WTC11 (cell line): ENCODE data around the gene DIS3. TPM values are rescaled to one million over a fixed set of nuclear protein-coding genes. Genes with fewer than 3 reads are reported as not detected.
"Not testable (repeated sequence)": the region's sequence is repeated elsewhere in the genome, so short reads cannot be mapped to it uniquely, and the experiment has no call there.

Experiments
- ATAC-seq: fragments of 200-7000 bp; cut with Tn5 transposase; 2 replicates; pipeline ENCODE4 v1.10.0; 2021; ENCODE audit warnings: mild to moderate bottlenecking, moderate library complexity
- CTCF ChIA-PET: fragments of 300-600 bp; sonication (Branson Sonifier 250); formaldehyde crosslinking; loops from one replicate; lab custom pipeline; 2021; ENCODE audit warnings: antibody characterized with exemption; lab: Charles Lee
- POLR2A ChIA-PET: fragments of 350-600 bp; sonication (Branson Sonifier 250); formaldehyde crosslinking; loops from one replicate; lab custom pipeline; 2021; ENCODE audit warnings: antibody characterized with exemption; lab: Charles Lee
- DNase-seq: peaks from one replicate; pipeline ENCODE4 v3.0.0; 2021; ENCODE audit warnings: low spot score
- H3K27ac Mint-ChIP-seq: 2 replicates; pipeline ENCODE4 v1.8.0; 2021; ENCODE audit warnings: mixed read lengths
- H3K27me3 Mint-ChIP-seq: 2 replicates; pipeline ENCODE4 v1.8.0; 2021; ENCODE audit warnings: low read depth, mild to moderate bottlenecking, moderate library complexity, mixed read lengths
- H3K36me3 Mint-ChIP-seq: 2 replicates; pipeline ENCODE4 v1.8.0; 2021; ENCODE audit warnings: mixed read lengths
- H3K4me1 Mint-ChIP-seq: 2 replicates; pipeline ENCODE4 v1.8.0; 2022; ENCODE audit warnings: mixed read lengths
- H3K4me3 Mint-ChIP-seq: 2 replicates; pipeline ENCODE4 v1.8.0; 2021; ENCODE audit warnings: mild to moderate bottlenecking, moderate library complexity, mixed read lengths
- H3K9me3 Mint-ChIP-seq: 2 replicates; pipeline ENCODE4 v1.8.0; 2021; ENCODE audit warnings: mixed read lengths
- ATF6 ChIP-seq: sonication (generic); formaldehyde crosslinking; IDR thresholded peaks from 2 replicates; pipeline ENCODE4 v1.8.1; 2023; ENCODE audit warnings: mild to moderate bottlenecking, missing genetic modification reagents
- ELF4 ChIP-seq: sonication (generic); formaldehyde crosslinking; IDR thresholded peaks from 2 replicates; pipeline ENCODE4 v1.8.1; 2022; ENCODE audit warnings: low read depth, mild to moderate bottlenecking, moderate library complexity, missing genetic modification reagents
- HMGXB4 ChIP-seq: sonication (generic); formaldehyde crosslinking; IDR thresholded peaks from 2 replicates; pipeline ENCODE4 v1.8.1; 2023; ENCODE audit warnings: mild to moderate bottlenecking, moderate library complexity, missing genetic modification reagents
- IRF1 ChIP-seq: sonication (generic); formaldehyde crosslinking; IDR thresholded peaks from 2 replicates; pipeline ENCODE4 v1.8.0; 2023; ENCODE audit warnings: missing genetic modification reagents
- MAX ChIP-seq: sonication (generic); formaldehyde crosslinking; IDR thresholded peaks from 2 replicates; pipeline ENCODE4 v1.8.0; 2022; ENCODE audit warnings: mild to moderate bottlenecking, missing genetic modification reagents
- NFATC4 ChIP-seq: fragments of 250-450 bp; sonication (Bioruptor Pico); IDR thresholded peaks from 2 replicates; pipeline ENCODE4 v1.9.0; 2021; ENCODE audit warnings: mild to moderate bottlenecking
- NFYB ChIP-seq: sonication (generic); formaldehyde crosslinking; conservative IDR thresholded peaks from 2 replicates; pipeline ENCODE4 v1.8.0; 2022; ENCODE audit warnings: low read depth, missing genetic modification reagents
- NR1H2 ChIP-seq: sonication (generic); formaldehyde crosslinking; IDR thresholded peaks from 2 replicates; pipeline ENCODE4 v1.9.0; 2021; ENCODE audit warnings: mild to moderate bottlenecking, moderate library complexity, missing genetic modification reagents
- NR2C2 ChIP-seq: sonication (generic); formaldehyde crosslinking; IDR thresholded peaks from 2 replicates; pipeline ENCODE4 v1.8.0; 2022; ENCODE audit warnings: mild to moderate bottlenecking, missing genetic modification reagents
- ZNF232 ChIP-seq: sonication (generic); formaldehyde crosslinking; IDR thresholded peaks from 2 replicates; pipeline ENCODE4 v1.8.0; 2022; ENCODE audit warnings: mild to moderate bottlenecking, missing genetic modification reagents
- ZNF263 ChIP-seq: sonication (generic); formaldehyde crosslinking; IDR thresholded peaks from 2 replicates; pipeline ENCODE4 v1.8.1; 2022; ENCODE audit warnings: low read depth, mild to moderate bottlenecking, moderate library complexity, missing genetic modification reagents
- ZNF423 ChIP-seq: fragments of 250-450 bp; sonication (Bioruptor Pico); IDR thresholded peaks from 2 replicates; pipeline ENCODE4 v2.1.2; 2022; ENCODE audit warnings: mild to moderate bottlenecking, moderate library complexity
- ZNF671 ChIP-seq: fragments of 250-450 bp; sonication (Bioruptor Pico); IDR thresholded peaks from 2 replicates; pipeline ENCODE4 v1.8.0; 2021; ENCODE audit warnings: mild to moderate bottlenecking
- total RNA-seq: library from RNA; stranded (reverse); gene quantifications from 3 replicates; pipeline ENCODE4 v1.2.3, GENCODE V29; 2021
- TF ChIP-seq, protein P1 (sequence below): fragments of 200-600 bp; IDR thresholded peaks from 2 replicates; pipeline ENCODE4 v1.8.0; 2022; ENCODE audit warnings: antibody characterized with exemption
- TF ChIP-seq, protein P2 (sequence below): sonication (generic); formaldehyde crosslinking; IDR thresholded peaks from 2 replicates; pipeline ENCODE4 v1.8.0; 2022; ENCODE audit warnings: mild to moderate bottlenecking, missing genetic modification reagents
- TF ChIP-seq, protein P3 (sequence below): sonication (generic); formaldehyde crosslinking; IDR thresholded peaks from 2 replicates; pipeline ENCODE4 v1.8.1; 2022; ENCODE audit warnings: missing genetic modification reagents, borderline replicate concordance
- TF ChIP-seq, protein P4 (sequence below): sonication (generic); formaldehyde crosslinking; conservative IDR thresholded peaks from 2 replicates; pipeline ENCODE4 v1.8.1; 2023; ENCODE audit warnings: mild to moderate bottlenecking, low read depth, missing genetic modification reagents, moderate library complexity

Gene DIS3
- total RNA-seq, 1 experiment from 2014 or later, result 39.9 TPM

DNA sequence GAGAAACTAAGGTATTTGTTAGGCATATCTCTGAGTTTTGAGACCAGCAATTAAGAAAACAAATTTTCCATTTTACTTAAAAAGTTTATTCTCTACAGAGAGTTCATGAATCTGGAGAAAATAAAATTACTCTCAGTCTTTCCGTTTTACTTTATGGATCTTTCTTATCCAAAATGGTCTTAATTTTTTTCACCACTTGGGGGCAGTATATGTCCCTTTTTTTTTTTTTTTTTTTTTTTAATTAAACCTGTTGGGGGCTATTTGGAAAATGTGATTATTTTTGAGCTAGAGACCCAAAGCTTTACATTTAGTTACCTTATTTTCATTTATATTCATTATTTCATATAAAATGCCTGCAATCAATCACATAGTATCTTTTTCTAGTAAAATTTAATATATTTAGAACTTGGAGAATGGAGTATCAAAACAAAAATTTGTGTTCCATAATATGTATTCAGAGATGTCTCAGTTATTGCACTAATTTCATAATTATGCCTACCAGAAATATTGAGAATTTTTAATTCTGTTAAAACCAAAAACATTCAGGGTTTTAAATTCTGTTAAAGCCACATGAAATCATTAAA lies 27.3 kb upstream of the DIS3 start:
- TF ChIP-seq, protein P1, sequence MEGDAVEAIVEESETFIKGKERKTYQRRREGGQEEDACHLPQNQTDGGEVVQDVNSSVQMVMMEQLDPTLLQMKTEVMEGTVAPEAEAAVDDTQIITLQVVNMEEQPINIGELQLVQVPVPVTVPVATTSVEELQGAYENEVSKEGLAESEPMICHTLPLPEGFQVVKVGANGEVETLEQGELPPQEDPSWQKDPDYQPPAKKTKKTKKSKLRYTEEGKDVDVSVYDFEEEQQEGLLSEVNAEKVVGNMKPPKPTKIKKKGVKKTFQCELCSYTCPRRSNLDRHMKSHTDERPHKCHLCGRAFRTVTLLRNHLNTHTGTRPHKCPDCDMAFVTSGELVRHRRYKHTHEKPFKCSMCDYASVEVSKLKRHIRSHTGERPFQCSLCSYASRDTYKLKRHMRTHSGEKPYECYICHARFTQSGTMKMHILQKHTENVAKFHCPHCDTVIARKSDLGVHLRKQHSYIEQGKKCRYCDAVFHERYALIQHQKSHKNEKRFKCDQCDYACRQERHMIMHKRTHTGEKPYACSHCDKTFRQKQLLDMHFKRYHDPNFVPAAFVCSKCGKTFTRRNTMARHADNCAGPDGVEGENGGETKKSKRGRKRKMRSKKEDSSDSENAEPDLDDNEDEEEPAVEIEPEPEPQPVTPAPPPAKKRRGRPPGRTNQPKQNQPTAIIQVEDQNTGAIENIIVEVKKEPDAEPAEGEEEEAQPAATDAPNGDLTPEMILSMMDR, result peak; percentile 53; the same call in 1 of the 2 replicates
- TF ChIP-seq ZNF263 (CRISPR knock-in tag) (no peak), NFATC4 (CRISPR knock-in tag) (no peak)
- Mint-ChIP-seq H3K27me3 (no peaks in the 10 kb centered on the region), H3K4me3 (no peak overlapping the region), H3K36me3 (peaks cover 21% of the 10 kb centered on the region), H3K4me1 (no peaks in the 10 kb centered on the region), H3K27ac (no peak overlapping the region), H3K9me3 (peaks cover 9% of the 10 kb centered on the region; the same call in 1 of the 2 replicates)
- ChIA-PET CTCF (interaction anchor here (0.6 to 1.0 kb wide), 22 partner anchors 18 to 1315 kb away, joined by 3 to 6 read pairs (median 4); no protein-coding TSS in a partner anchor), POLR2A (interaction anchor here (0.6 kb wide), 3 partner anchors 605 to 932 kb away, joined by 3 to 5 read pairs (median 4); no protein-coding TSS in a partner anchor)
- ATAC-seq (no peak), DNase-seq (no peak)

- H3K4me3 Mint-ChIP-seq, POLR2A ChIA-PET, CTCF ChIA-PET, H3K9me3 Mint-ChIP-seq, DNase-seq, H3K27me3 Mint-ChIP-seq, H3K27ac Mint-ChIP-seq, H3K4me1 Mint-ChIP-seq, ATAC-seq: not testable (repeated sequence)
- peaks cover 21% of the 10 kb centered on the region for H3K36me3 Mint-ChIP-seq
These were observed 24.8 kb upstream of the DIS3 start for GRCh38 chr13:72806514-72806913.

- no peak for DNase-seq
- Mint-ChIP-seq H3K27me3 (no peaks in the 10 kb centered on the region), H3K9me3 (peaks cover 9% of the 10 kb centered on the region; the same call in 1 of the 2 replicates), H3K36me3 (peaks cover 21% of the 10 kb centered on the region), H3K4me1 (no peaks in the 10 kb centered on the region), H3K27ac (no peak overlapping the region), H3K4me3 (no peak overlapping the region)
- no peak for ATAC-seq
- ChIA-PET POLR2A (no interaction called here), CTCF (no interaction called here)
- TF ChIP-seq, protein P2, sequence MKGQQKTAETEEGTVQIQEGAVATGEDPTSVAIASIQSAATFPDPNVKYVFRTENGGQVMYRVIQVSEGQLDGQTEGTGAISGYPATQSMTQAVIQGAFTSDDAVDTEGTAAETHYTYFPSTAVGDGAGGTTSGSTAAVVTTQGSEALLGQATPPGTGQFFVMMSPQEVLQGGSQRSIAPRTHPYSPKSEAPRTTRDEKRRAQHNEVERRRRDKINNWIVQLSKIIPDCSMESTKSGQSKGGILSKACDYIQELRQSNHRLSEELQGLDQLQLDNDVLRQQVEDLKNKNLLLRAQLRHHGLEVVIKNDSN, result no peak
- TF ChIP-seq ATF6 (CRISPR knock-in tag), result no peak
- no peak for TF ChIP-seq ZNF671
- TF ChIP-seq MAX, result no peak
- no peak for TF ChIP-seq NR1H2 (CRISPR knock-in tag)
- TF ChIP-seq, protein P3, sequence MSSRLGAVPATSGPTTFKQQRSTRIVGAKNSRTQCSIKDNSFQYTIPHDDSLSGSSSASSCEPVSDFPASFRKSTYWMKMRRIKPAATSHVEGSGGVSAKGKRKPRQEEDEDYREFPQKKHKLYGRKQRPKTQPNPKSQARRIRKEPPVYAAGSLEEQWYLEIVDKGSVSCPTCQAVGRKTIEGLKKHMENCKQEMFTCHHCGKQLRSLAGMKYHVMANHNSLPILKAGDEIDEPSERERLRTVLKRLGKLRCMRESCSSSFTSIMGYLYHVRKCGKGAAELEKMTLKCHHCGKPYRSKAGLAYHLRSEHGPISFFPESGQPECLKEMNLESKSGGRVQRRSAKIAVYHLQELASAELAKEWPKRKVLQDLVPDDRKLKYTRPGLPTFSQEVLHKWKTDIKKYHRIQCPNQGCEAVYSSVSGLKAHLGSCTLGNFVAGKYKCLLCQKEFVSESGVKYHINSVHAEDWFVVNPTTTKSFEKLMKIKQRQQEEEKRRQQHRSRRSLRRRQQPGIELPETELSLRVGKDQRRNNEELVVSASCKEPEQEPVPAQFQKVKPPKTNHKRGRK, result no peak
- no peak for TF ChIP-seq NR2C2 (CRISPR knock-in tag)
- TF ChIP-seq HMGXB4 (CRISPR knock-in tag), result no peak
- TF ChIP-seq, protein P4, sequence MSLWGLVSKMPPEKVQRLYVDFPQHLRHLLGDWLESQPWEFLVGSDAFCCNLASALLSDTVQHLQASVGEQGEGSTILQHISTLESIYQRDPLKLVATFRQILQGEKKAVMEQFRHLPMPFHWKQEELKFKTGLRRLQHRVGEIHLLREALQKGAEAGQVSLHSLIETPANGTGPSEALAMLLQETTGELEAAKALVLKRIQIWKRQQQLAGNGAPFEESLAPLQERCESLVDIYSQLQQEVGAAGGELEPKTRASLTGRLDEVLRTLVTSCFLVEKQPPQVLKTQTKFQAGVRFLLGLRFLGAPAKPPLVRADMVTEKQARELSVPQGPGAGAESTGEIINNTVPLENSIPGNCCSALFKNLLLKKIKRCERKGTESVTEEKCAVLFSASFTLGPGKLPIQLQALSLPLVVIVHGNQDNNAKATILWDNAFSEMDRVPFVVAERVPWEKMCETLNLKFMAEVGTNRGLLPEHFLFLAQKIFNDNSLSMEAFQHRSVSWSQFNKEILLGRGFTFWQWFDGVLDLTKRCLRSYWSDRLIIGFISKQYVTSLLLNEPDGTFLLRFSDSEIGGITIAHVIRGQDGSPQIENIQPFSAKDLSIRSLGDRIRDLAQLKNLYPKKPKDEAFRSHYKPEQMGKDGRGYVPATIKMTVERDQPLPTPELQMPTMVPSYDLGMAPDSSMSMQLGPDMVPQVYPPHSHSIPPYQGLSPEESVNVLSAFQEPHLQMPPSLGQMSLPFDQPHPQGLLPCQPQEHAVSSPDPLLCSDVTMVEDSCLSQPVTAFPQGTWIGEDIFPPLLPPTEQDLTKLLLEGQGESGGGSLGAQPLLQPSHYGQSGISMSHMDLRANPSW (CRISPR knock-in tag), result no peak
- no peak for TF ChIP-seq ZNF232 (CRISPR knock-in tag)
- no peak for TF ChIP-seq IRF1
- no peak for TF ChIP-seq ELF4 (CRISPR knock-in tag)
- no peak for TF ChIP-seq ZNF423 (CRISPR knock-in tag)
- TF ChIP-seq NFYB (CRISPR knock-in tag), result no peak
These were observed 24.1 kb upstream of the DIS3 start for GRCh38 chr13:72805676-72806346.
